ENCODE data around the gene CDC5L.

DNA sequence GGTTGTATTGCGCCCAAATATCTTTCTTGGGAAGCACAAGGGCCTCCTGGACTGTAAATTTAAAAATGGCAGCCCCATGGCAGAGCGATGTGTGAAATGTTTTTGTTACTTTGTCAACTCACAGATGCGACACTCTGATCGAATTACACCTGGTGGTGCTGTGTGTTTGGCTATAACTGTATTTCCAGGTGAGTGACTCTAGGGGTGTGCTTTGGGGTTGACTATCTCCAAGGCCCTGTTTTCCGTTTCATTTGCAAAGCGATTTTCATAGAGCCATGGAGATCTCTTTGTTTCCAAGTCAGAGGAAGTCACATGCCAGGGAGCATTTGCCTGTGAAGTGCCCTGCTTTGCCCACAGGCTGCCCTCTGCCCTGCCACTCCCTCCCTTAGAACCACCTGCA is 93.5 kb downstream of the CDC5L start:
- TF ChIP-seq, protein P1, sequence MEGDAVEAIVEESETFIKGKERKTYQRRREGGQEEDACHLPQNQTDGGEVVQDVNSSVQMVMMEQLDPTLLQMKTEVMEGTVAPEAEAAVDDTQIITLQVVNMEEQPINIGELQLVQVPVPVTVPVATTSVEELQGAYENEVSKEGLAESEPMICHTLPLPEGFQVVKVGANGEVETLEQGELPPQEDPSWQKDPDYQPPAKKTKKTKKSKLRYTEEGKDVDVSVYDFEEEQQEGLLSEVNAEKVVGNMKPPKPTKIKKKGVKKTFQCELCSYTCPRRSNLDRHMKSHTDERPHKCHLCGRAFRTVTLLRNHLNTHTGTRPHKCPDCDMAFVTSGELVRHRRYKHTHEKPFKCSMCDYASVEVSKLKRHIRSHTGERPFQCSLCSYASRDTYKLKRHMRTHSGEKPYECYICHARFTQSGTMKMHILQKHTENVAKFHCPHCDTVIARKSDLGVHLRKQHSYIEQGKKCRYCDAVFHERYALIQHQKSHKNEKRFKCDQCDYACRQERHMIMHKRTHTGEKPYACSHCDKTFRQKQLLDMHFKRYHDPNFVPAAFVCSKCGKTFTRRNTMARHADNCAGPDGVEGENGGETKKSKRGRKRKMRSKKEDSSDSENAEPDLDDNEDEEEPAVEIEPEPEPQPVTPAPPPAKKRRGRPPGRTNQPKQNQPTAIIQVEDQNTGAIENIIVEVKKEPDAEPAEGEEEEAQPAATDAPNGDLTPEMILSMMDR (IDR thresholded peaks at IDR 0.05), result no peak
- TF ChIP-seq POLR2A (IDR thresholded peaks at IDR 0.05), result no peak
